GM12878 (cell line): ENCODE results near the gene PLB1. TPM values are rescaled to one million over a fixed set of nuclear protein-coding genes. Genes with fewer than 3 reads are reported as not detected.

Experiments used
- ATAC-seq: fragments of 200-7000 bp; cut with Tn5 transposase; 3 replicates; pipeline ENCODE4 v1.9.1; 2020; ENCODE audit warnings: mild to moderate bottlenecking, moderate library complexity
- BruUV-seq: library from RNA; stranded (reverse); fragments of 400-500 nt; replicated peaks from 2 replicates; lab custom pipeline; 2021; lab: Mats Ljungman, UMichigan
- CTCF ChIA-PET: fragments of 300-600 bp; sonication (Branson Sonifier 250); formaldehyde crosslinking; extraction: SDS; loops from one replicate; lab custom pipeline; 2021; ENCODE audit warnings: inconsistent platforms; lab: Yijun Ruan, JAX
- POLR2A ChIA-PET: fragments of 350-600 bp; formaldehyde crosslinking; extraction: SDS; loops from one replicate; lab custom pipeline; 2021; ENCODE audit warnings: inconsistent platforms; lab: Charles Lee
- RAD21 ChIA-PET: fragments of 300-600 bp; sonication (Branson Sonifier 250); formaldehyde crosslinking; loops from one replicate; lab custom pipeline; 2023; ENCODE audit warnings: antibody characterized with exemption; ENCODE audit not compliant: unreplicated experiment; lab: Charles Lee
- SMC1A ChIA-PET: fragments of 300-600 bp; sonication (Branson Sonifier 250); formaldehyde crosslinking; loops from one replicate; lab custom pipeline; 2023; ENCODE audit not compliant: unreplicated experiment, uncharacterized antibody; lab: Charles Lee
- DNase-seq: peaks from one replicate; pipeline ENCODE4 v3.0.0-alpha.2; 2011; ENCODE audit warnings: low read depth, low spot score
- FAIRE-seq: peaks from 3 replicates; lab custom pipeline; 2011; peaks lifted over from hg19 to GRCh38; lab: Jason Lieb, UNC
- H2AFZ ChIP-seq: 2 replicates; pipeline ENCODE4 v1.6.0; 2011; ENCODE audit warnings: low read depth, low read length, control low read depth; ENCODE audit not compliant: control insufficient read depth
- H3K27ac ChIP-seq: 2 replicates; pipeline ENCODE4 v1.5.1; 2011; ENCODE audit warnings: control low read depth; ENCODE audit not compliant: control insufficient read depth, insufficient read depth
- H3K27me3 ChIP-seq, 2 experiments: replicated peaks in 1 of 2; 2 replicates each; pipeline versions ENCODE4 v1.6.0 to v1.6.1; 2011; ENCODE audit warnings: low read length in 1 of 2; ENCODE audit not compliant: control insufficient read depth in 2 of 2, insufficient read depth in 2 of 2
- H3K36me3 ChIP-seq, 2 experiments: 2 replicates each; pipeline ENCODE4 v1.5.1; 2011; ENCODE audit warnings: low read length in 1 of 2; ENCODE audit not compliant: control insufficient read depth in 2 of 2, insufficient read depth in 2 of 2
- H3K4me1 ChIP-seq: 2 replicates; pipeline ENCODE4 v1.6.1; 2011; ENCODE audit warnings: mild to moderate bottlenecking, low read length, moderate library complexity, mixed read lengths; ENCODE audit not compliant: control insufficient read depth, insufficient read depth
- H3K4me2 ChIP-seq: 2 replicates; pipeline ENCODE4 v1.6.0; 2011; ENCODE audit warnings: control low read depth; ENCODE audit not compliant: control insufficient read depth, insufficient read depth
- H3K4me3 ChIP-seq: fragments of 200-600 bp; sonication (generic); 2 replicates; pipeline ENCODE4 v1.5.1; 2016
- H3K79me2 ChIP-seq: 2 replicates; pipeline ENCODE4 v1.6.0; 2011; ENCODE audit warnings: low read length; ENCODE audit not compliant: control insufficient read depth, insufficient read depth
- H3K9ac ChIP-seq: 2 replicates; pipeline ENCODE4 v1.8.0; 2011; ENCODE audit warnings: low read length, control low read depth, mixed read lengths; ENCODE audit not compliant: control insufficient read depth, insufficient read depth
- H3K9me3 ChIP-seq: replicated peaks from 3 replicates; pipeline ENCODE4 v1.5.1; 2011; ENCODE audit warnings: mild to moderate bottlenecking, low read length; ENCODE audit not compliant: control insufficient read depth, insufficient read depth
- H4K20me1 ChIP-seq: 2 replicates; pipeline ENCODE4 v1.6.0; 2011; ENCODE audit not compliant: control insufficient read depth, insufficient read depth
- BCL11A ChIP-seq: IDR thresholded peaks from 2 replicates; pipeline ENCODE4 v1.6.1; 2011; ENCODE audit warnings: low read depth, low read length
- BCLAF1 ChIP-seq: fragments of 450-650 bp; IDR thresholded peaks from 2 replicates; pipeline ENCODE4 v1.6.1; 2017; ENCODE audit warnings: antibody characterized with exemption, mild to moderate bottlenecking, moderate library complexity
- BHLHE40 ChIP-seq, 2 experiments: fragments of 450-650 bp in 1 of 2; IDR thresholded peaks; 2 replicates each; pipeline ENCODE4 v1.6.1; 2011 to 2017; ENCODE audit warnings: low read depth in 2 of 2, borderline replicate concordance in 1 of 2, improper control_type of control experiment in 1 of 2, low read length in 1 of 2, mild to moderate bottlenecking in 1 of 2
- BRCA1 ChIP-seq: IDR thresholded peaks from 2 replicates; pipeline ENCODE4 v1.6.1; 2011; ENCODE audit warnings: low read depth, low read length, improper control_type of control experiment
- CBFB ChIP-seq: IDR thresholded peaks from 2 replicates; pipeline ENCODE4 v1.6.1; 2016; ENCODE audit warnings: antibody characterized with exemption, low read depth
- CHD4 ChIP-seq: fragments of 200-600 bp; sonication (generic); IDR thresholded peaks from 2 replicates; pipeline ENCODE4 v1.6.1; 2016; ENCODE audit warnings: mild to moderate bottlenecking
- JUNB ChIP-seq: IDR thresholded peaks from 2 replicates; pipeline ENCODE4 v1.6.1; 2016; ENCODE audit warnings: antibody characterized with exemption, mild to moderate bottlenecking
- KLF5 ChIP-seq: fragments of 450-650 bp; IDR thresholded peaks from 2 replicates; pipeline ENCODE4 v1.6.1; 2014; ENCODE audit warnings: mild to moderate bottlenecking; ENCODE audit not compliant: partially characterized antibody
- NBN ChIP-seq: fragments of 450-650 bp; IDR thresholded peaks from 2 replicates; pipeline ENCODE4 v1.6.1; 2016
- NFIC ChIP-seq: IDR thresholded peaks from 2 replicates; pipeline ENCODE4 v1.6.1; 2012; ENCODE audit warnings: low read depth, mild to moderate bottlenecking, inconsistent platforms, low read length, moderate library complexity
- NR2C1 ChIP-seq: fragments of 450-650 bp; IDR thresholded peaks from 2 replicates; pipeline ENCODE4 v1.6.1; 2017; ENCODE audit warnings: antibody characterized with exemption, mild to moderate bottlenecking, moderate library complexity
- NR2F1 ChIP-seq: fragments of 450-650 bp; conservative IDR thresholded peaks from 2 replicates; pipeline ENCODE4 v1.6.1; 2017; ENCODE audit warnings: mild to moderate bottlenecking
- SPI1 ChIP-seq: IDR thresholded peaks from 2 replicates; pipeline ENCODE4 v1.6.1; 2011; ENCODE audit warnings: low read depth, mild to moderate bottlenecking, low read length, moderate library complexity, borderline replicate concordance; ENCODE audit not compliant: insufficient read depth
- TAF1 ChIP-seq: IDR thresholded peaks from 2 replicates; pipeline ENCODE4 v1.6.1; 2011; ENCODE audit warnings: mild to moderate bottlenecking, low read depth, low read length, borderline replicate concordance
- TARDBP ChIP-seq: IDR thresholded peaks from 2 replicates; pipeline ENCODE4 v1.6.1; 2016; ENCODE audit warnings: borderline replicate concordance
- TBL1XR1 ChIP-seq: IDR thresholded peaks from 2 replicates; pipeline ENCODE4 v1.6.1; 2012; ENCODE audit warnings: low read depth, low read length, improper control_type of control experiment
- ZBTB40 ChIP-seq: fragments of 450-650 bp; IDR thresholded peaks from 2 replicates; pipeline ENCODE4 v1.6.1; 2016; ENCODE audit warnings: mild to moderate bottlenecking, moderate library complexity, borderline replicate concordance
- WGBS: methylation state at CpG from one replicate; pipeline ENCODE4 v1.1.6; 2016; ENCODE audit warnings: low lambda C conversion rate; ENCODE audit not compliant: insufficient replicate concordance, insufficient coverage; ENCODE audit errors: missing lambda C conversion rate; 5-methylcytosine and 5-hydroxymethylcytosine counted together
- in situ Hi-C: fragments of 300-500 bp; cut with MboI; formaldehyde crosslinking; loops from 9 replicates; pipeline ENCODE4 v1.14.3; 2018; ENCODE audit warnings: mixed read lengths
- intact Hi-C: fragments of 100-400 bp; cut with micrococcal nuclease; formaldehyde crosslinking; loops from one replicate; pipeline ENCODE4 v1.14.2; 2022; ENCODE audit not compliant: unreplicated experiment
- polyA plus RNA-seq, 11 experiments: library from polyadenylated mRNA; depleted of rRNA in 4 of 11; unstranded in 6 of 11; stranded (reverse) in 5 of 11; fragments of >200 nt; fragmentation: Nextera tagmentation in 4 of 11; fragmentation: Illumina TruSeq in 1 of 11; extraction: Ambion mirVana in 4 of 11; extraction: Trizol in 1 of 11; gene quantifications; 1 replicate in 1 of 11; 2 replicates in 10 of 11; pipeline versions ENCODE4 v1.2.1 to v1.2.3, GENCODE V29; 2011 to 2016; ENCODE audit warnings: inconsistent platforms in 2 of 11, missing spikeins in 2 of 11, low read depth in 1 of 11
- total RNA-seq, 4 experiments: library from RNA; depleted of rRNA in 3 of 4; stranded (reverse); fragments of >200 nt in 3 of 4; fragmentation: Illumina TruSeq in 1 of 4; extraction: Trizol in 1 of 4; gene quantifications; 2 replicates each; pipeline versions ENCODE4 v1.2.1 to v1.2.3, GENCODE V29; 2013 to 2021

Gene PLB1
- total and polyA plus RNA-seq, 10 of the 15 experiments (the other 5 are each of a cell fraction or from before 2014, with no cell fraction given): 0.03 to 0.49 (median 0.28) TPM

DNA sequence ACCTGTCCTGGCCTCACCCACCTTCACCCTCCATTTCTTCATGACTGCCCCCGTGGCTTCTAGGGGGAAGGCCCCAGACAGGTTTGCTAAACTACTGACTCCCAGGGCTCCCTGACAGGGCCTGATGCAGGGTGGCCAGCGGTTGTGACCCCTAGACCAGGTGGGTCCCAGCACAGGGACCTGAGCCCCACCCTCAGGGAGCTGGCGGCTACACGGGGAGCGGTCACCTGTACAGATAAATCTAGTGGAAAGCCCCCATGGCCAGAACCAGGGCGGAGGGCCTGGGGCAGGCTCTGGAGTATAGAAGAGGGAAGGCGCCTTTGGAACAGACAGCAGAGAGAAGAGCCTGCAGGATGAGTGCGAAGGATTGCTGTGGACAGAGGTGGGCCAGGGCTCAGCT lies 42.5 kb upstream of the PLB1 start:
- CTCF ChIA-PET: interaction anchor here (0.8 to 1.8 kb wide), 9 partner anchors 10 to 752 kb away, joined by 3 to 8 read pairs (median 5); no protein-coding TSS in a partner anchor
- H3K9ac ChIP-seq: no peak overlapping the region

More for the DNA sequence above, 42.5 kb upstream of the PLB1 start:
- ATAC-seq (no peak), FAIRE-seq (no peak), DNase-seq (no peak)
- Histone ChIP-seq H3K79me2 (no peaks in the 10 kb centered on the region), H3K9me3 (no peaks in the 10 kb centered on the region), H3K27ac (no peak overlapping the region), H3K4me2 (no peak overlapping the region), H3K36me3 (no peaks in the 10 kb centered on the region), H3K4me1 (0 out of 2 replicates have a peak, but pooled peaks cover 3% of the 10 kb centered on the region), H2AFZ (no peak overlapping the region), H4K20me1 (no peaks in the 10 kb centered on the region), H3K4me3 (no peak overlapping the region), H3K27me3 (no peaks in the 10 kb centered on the region)
- ChIA-PET RAD21 (interaction anchor here (0.9 to 2.6 kb wide), 4 partner anchors 41 to 770 kb away, joined by 3 to 15 read pairs (median 6); no protein-coding TSS in a partner anchor), POLR2A (interaction anchor here (0.5 kb wide), 1 partner anchor 599 kb away, joined by 3 read pairs; no protein-coding TSS in a partner anchor), SMC1A (interaction anchor here (1.1 to 1.4 kb wide), 2 partner anchors 11 to 699 kb away, joined by 3 to 5 read pairs; no protein-coding TSS in a partner anchor)
- TF ChIP-seq NR2C1 (no peak), BHLHE40 (IDR thresholded peaks at IDR 0.05; ENCODE audit: borderline replicate concordance in 1 of 2, low read depth in 2 of 2, low read length in 1 of 2) (no peak), BRCA1 (no peak), JUNB (no peak), TBL1XR1 (no peak), TAF1 (no peak), BCLAF1 (no peak), BCL11A (no peak), ZBTB40 (no peak), CBFB (no peak), CHD4 (no peak), TARDBP (no peak), NBN (no peak), KLF5 (no peak), NFIC (no peak), NR2F1 (no peak), SPI1 (no peak)
- 45% methylated on average over 8 of the region's 8 CpGs for WGBS
- in situ Hi-C loops: no loop called here
- intact Hi-C loops: no loop called here
- BruUV-seq: no TSS peak
